LNCaP clone FGC (cell line): ENCODE data around the gene LIG4.

ENCODE experiments used
- DNase-seq: peaks from one replicate; pipeline ENCODE4 v3.0.0-alpha.2; 2011; ENCODE audit warnings: low read depth
- H3K4me3 ChIP-seq: 2 replicates; pipeline ENCODE4 v1.5.1; 2011; ENCODE audit warnings: mild to moderate bottlenecking, low read depth, low read length, control low read depth
- TF ChIP-seq, protein P1 (sequence below): IDR thresholded peaks from 2 replicates; pipeline ENCODE4 v1.5.1; 2012; ENCODE audit warnings: mild to moderate bottlenecking; ENCODE audit not compliant: control insufficient read depth, insufficient read depth; ENCODE audit errors: extremely low read depth

The LIG4 gene

DNA sequence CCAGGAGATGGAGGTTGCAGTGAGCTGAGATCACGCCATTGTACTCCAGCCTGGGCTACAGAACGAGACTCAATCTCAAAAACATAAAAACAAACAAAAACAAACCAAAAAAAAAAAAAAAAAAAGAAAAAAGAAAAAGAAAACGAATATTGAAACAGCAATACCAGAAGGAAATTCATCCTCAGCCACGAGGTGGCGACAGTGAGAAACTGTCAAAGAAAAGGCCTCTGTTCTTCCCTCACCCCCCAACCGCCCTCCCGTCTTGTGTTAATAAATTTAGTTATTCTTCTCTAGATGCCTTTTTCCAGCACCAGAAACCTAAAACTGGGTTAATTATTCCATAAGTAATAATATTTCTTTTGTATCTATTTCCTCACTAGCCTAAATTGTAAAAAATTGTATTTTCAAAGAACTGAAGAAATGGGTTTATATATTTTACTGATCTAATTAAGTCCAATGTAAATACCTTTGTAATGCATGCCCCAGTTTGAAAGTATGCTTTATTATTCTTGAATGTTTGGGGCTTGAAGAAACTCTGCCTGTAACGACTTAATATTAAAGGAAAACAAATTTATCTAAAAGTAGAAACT is 38.6 kb downstream of the LIG4 start:
- TF ChIP-seq, protein P1, sequence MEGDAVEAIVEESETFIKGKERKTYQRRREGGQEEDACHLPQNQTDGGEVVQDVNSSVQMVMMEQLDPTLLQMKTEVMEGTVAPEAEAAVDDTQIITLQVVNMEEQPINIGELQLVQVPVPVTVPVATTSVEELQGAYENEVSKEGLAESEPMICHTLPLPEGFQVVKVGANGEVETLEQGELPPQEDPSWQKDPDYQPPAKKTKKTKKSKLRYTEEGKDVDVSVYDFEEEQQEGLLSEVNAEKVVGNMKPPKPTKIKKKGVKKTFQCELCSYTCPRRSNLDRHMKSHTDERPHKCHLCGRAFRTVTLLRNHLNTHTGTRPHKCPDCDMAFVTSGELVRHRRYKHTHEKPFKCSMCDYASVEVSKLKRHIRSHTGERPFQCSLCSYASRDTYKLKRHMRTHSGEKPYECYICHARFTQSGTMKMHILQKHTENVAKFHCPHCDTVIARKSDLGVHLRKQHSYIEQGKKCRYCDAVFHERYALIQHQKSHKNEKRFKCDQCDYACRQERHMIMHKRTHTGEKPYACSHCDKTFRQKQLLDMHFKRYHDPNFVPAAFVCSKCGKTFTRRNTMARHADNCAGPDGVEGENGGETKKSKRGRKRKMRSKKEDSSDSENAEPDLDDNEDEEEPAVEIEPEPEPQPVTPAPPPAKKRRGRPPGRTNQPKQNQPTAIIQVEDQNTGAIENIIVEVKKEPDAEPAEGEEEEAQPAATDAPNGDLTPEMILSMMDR = peak; percentile 55
- no peak overlapping the region for H3K4me3 ChIP-seq
- no peak for DNase-seq

DNA sequence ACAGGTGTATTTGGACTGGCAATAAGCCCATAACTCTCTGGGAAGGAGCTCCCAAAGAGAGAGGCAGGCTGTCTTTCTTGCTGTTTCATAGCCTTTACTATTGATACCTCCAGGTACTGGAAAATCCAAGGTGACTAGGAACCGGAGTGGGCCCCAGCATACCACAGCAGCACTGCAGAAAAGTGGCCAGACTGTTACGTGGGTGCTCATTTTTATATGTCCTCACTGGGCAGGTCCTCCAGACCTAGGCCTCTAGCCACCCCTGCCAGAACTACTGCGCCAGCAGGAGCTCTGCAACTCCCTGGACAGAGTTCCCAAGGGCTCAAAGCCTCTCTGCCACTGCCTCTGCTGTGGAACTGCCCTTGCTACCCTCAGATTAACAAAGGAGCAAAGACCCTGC is 46.4 kb downstream of the LIG4 start:
- DNase-seq = no peak
- TF ChIP-seq, protein P1 = no peak
- H3K4me3 ChIP-seq = no peak overlapping the region

DNA sequence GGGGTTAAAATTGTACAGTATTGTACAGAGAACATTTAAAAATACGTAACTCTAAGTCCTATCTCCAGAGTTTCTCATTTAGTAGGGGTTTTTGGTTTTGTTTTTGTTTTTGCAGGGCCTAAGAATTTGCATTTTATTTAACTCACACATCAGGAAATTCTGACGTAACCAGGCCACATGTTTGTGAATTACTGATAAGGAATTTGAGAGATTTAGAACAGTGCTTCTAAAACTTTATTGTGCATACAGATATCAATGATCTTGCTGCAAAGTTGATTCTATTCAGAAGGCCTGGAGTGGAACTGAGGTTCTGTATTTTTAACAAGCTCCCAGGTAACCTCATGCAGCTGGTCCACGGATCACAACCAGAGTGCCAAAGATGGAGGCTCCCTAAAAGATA is 49.3 kb downstream of the LIG4 start:
- TF ChIP-seq, protein P1 = no peak
- no peak overlapping the region for H3K4me3 ChIP-seq
- no peak for DNase-seq

DNA sequence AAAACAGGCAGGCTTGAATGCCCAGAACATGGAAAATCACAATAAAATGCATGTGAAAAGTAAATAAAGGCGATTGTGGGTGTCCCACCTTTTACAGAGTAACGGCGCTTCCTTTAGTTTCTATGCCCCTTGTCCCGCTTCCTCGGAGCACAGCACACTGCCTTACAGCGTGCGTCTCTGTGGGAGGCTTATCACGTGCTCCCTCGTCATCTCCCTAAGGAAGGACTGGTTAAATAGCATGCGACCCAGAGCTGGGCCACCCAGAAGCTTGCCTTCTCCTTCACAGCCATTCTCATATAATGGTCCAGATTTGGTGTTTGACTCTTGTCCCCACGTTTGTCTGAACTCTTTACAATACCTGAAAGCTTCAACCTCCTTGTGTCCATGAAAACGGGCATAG is 56.6 kb downstream of the LIG4 start:
- no peak overlapping the region for H3K4me3 ChIP-seq
- TF ChIP-seq, protein P1 = no peak
- DNase-seq = no peak
